HG02840 (cell line): ENCODE results near the gene UBE2E1.
A peak's percentile ranks its signal among the peaks of the same experiment; 100 is the strongest.
"Not testable (repeated sequence)": the region's sequence is repeated elsewhere in the genome, so short reads cannot be mapped to it uniquely, and the experiment has no call there.

Experiments
- ATAC-seq: cut with Tn5 transposase; IDR thresholded peaks from one replicate; pipeline ENCODE4 v1.9.1; 2021; ENCODE audit warnings: mild to moderate bottlenecking, moderate library complexity, moderate number of reproducible peaks; ENCODE audit not compliant: unreplicated experiment, low FRiP score

The UBE2E1 gene

GRCh38 chr3:23912335-23912734, 106.6 kb downstream of the UBE2E1 start:
- ATAC-seq: not testable (repeated sequence)

DNA sequence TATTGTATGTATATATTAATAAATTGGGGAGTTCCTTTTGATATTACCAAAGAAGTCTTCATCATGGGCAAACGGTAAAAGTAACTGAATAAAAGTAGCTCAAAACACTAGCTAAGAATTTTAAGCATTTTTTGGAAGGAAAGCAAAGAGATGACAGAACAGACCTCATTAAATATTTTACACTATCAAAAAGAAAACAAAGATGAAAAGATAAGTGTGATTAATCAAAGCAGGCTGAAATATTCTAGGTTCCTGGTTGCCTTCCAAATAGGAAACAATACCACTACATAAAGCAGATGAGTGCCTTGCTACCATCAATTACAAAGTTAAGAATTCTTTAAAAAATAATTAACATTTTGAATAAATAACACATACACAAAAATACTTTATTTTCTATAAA, 107.4 kb downstream of the UBE2E1 start:
- no peak for ATAC-seq

- no peak for ATAC-seq
These were observed 108.4 kb downstream of the UBE2E1 start for GRCh38 chr3:23913873-23914743.

DNA sequence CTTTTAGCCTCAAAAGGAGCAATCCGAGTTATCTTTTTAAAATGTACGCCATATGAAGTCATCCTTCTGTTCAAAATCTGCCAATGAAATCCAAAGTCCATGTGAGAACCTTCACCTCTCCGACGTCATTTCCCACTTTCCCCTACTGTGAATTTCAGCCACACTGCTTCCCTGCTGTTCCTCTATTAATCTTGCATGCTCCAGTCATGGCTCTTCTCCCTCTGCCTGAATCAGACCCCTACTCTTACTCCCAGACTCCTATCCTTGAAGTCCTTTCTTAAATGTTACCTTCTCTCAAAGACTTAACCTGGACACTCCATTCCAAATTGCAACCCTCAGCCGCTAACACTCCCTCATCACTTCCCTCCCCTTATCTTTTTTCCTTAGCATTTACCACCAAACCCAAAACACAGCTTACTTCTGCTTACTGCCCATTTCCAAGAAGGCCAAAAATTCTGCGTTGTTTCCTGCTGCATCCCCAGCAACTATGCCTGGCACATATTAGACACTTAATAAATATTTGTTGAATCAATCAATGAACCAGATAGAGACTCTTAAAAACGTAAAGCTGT, 109.9 kb downstream of the UBE2E1 start:
- ATAC-seq: no peak

DNA sequence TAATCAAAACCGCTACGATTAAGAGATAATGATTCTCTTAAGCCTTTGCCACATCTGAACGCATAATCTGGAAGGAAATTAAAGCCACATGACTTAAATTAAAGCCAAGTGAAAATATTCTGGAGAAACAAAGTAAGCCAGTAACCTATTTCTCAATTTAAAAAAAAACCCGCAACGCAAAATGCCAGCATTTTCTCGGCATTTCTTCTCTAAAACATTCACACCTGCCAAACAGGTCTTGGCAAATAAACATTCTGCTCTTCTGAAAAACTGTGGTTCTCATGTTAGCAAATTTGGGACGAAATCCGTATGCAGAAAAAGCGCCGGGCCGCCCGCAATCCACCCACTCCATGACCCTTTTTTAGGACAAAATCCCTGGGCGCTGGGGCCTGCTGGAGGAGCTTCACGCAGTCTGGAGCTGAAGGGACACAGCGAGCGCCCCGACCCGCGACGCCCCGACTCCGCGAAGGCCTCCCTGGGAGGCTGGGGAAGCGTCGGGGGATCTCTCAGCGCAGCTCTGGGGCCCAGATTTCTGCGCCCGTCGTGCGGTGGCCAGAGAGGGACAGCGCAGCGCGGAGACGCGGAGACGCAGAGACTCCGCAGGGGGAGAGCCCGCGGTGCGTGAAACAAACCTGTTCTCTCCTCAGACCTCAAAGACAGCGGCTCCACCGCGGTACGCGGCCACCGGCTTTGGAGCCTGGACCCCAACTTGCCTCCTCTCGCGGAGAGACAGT, 110.6 kb downstream of the UBE2E1 start:
- peak; percentile 49 for ATAC-seq

DNA sequence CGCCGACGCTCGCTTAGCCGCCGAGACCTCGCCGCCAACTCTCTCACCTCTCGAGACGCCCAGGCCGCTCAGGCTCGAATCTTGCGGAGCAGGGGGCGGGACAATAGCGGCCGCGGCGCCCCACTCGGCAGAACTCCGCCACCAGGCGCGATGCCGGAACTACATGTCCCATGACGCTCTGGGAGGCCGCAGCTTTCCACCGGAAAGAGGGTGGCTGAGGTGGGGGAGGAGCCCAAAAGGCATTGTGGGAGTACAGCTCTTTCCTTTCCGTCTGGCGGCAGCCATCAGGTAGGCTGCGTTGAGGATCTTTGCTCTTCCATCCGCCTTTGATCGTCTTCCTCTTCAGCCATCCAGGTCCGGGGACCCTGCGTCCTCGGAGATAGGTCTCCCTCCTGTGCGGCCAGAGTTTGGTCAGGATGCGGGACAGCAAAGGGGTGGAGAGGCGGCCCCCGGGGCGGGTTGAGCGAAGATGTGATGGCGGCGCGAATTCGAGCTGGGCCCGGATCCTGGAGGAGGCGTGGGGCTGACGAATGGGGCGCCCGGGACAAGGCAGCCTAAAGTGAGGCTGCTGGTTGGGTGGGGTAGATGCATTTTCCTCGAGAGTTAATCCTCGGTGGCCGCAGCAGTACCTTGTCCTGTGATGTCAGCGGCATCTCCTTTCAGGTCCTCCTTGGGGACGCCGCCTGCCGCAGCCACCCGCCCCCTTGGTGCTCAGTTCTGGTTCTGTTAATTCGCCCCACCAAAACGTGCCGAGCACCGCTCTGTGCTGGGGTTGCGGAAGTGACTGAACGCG, 111.3 kb downstream of the UBE2E1 start, which contains the start of the genes NKIRAS1 and RPL15:
NKIRAS1 (minus strand) TSS at position 105 of the 793 bp plus-strand sequence. CDS start 6,086 bp downstream, outside the sequence.
RPL15 (plus strand) TSS at position 247 of the 793 bp plus-strand sequence. CDS start 728 bp downstream, outside the sequence.
- peak; percentile 98 for ATAC-seq

DNA sequence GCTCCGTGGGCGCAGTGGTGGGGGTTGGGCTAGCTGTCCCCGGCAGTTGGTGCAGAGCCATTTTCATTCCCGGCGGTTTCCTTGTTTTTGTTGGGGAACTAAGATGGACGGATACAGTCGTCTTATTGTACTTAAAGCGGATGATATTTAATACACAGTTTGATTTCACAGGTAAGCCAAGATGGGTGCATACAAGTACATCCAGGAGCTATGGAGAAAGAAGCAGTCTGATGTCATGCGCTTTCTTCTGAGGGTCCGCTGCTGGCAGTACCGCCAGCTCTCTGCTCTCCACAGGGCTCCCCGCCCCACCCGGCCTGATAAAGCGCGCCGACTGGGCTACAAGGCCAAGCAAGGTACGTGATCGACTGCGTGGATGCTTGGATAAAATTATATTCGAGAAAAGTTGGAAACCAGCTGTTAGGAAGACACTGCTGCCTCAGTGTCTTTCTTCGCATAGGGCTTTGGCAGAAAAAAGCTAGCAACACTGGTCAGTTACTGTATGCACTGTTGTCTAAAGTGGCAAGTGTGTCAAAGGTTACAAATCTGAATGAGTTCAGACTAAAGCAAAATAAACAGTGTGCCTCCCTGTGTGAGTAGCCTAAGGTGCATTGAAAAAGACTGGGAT, 112.0 kb downstream of the UBE2E1 start:
- ATAC-seq: not testable (repeated sequence)

GRCh38 chr3:23918331-23918730, 112.6 kb downstream of the UBE2E1 start:
- not testable (repeated sequence) for ATAC-seq

- no peak for ATAC-seq
These were observed 113.9 kb downstream of the UBE2E1 start for GRCh38 chr3:23919628-23920027.

DNA sequence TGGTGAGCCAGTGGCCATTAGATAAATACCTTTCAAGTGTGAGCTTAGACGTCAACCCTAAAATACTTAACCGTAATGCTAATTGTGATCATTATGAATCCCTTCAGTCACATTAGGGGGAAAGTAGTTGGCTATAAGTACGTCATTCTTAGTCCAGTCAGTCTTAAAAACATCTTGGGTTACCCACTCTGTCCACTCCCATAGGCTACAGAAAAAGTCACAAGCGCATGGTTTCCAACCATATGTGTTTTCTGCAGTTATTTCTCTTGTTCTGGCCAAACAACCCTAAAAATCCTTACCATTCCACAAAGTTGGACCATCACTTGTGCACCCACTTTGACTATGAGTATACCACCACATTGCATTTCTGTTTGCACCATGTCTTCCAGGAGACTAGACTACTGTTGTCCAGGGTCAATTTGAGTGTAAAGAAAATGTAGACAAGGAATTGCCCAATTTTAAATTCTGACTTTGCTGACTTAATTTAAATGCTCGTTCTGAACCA, 114.4 kb downstream of the UBE2E1 start:
- no peak for ATAC-seq

DNA sequence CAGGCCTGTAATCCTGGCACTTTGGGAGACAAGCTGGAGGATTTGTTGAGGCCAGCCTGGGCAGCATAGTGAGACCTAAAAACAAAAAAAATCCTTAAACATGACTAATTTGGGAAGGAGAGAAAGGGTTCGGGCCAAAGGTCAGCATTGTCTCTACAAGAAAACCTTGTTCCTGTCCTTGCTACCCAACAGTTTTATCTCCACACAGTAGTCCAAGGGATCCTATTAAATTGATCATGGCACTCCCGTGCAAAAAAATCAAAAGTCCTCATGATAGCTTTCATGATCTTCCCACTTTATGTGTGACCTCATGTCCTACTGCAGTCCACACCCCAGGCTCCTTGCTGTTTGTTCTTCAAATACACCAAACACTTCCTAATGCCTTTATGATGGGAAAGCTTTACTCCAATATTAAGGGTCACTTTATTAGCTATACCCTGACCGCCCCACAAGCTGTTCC, 115.3 kb downstream of the UBE2E1 start:
- ATAC-seq: no peak

- ATAC-seq: no peak
These were observed 118.0 kb downstream of the UBE2E1 start for GRCh38 chr3:23923786-23924185.

DNA sequence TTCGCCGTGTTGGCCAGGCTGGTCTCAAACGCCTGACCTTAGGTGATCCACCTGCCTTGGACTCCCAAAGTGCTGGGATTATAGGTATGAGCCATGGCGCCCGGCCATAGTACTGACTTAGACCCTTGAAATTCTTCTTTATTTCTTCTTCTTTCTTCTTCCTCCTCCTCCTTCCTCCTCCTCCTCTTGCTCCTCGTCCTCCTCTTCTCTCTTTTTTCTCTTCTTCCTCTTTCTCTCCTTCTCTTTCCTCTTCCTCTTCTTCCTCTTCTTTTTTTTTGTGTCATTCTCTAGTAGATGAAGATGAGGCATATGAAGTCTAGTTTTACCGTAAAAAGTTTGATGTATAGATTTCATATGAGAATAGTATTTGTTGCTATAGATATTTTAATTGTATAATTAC, 120.5 kb downstream of the UBE2E1 start:
- no peak for ATAC-seq

GRCh38 chr3:23926736-23927135, 121.0 kb downstream of the UBE2E1 start:
- ATAC-seq: no peak

GRCh38 chr3:23928524-23928923, 122.8 kb downstream of the UBE2E1 start:
- ATAC-seq: no peak

GRCh38 chr3:23931597-23931996, 125.8 kb downstream of the UBE2E1 start:
- ATAC-seq: no peak

- ATAC-seq: no peak
These were observed 126.8 kb downstream of the UBE2E1 start for GRCh38 chr3:23932571-23932970.

- ATAC-seq: no peak
These were observed 128.5 kb downstream of the UBE2E1 start for GRCh38 chr3:23934253-23934652.

DNA sequence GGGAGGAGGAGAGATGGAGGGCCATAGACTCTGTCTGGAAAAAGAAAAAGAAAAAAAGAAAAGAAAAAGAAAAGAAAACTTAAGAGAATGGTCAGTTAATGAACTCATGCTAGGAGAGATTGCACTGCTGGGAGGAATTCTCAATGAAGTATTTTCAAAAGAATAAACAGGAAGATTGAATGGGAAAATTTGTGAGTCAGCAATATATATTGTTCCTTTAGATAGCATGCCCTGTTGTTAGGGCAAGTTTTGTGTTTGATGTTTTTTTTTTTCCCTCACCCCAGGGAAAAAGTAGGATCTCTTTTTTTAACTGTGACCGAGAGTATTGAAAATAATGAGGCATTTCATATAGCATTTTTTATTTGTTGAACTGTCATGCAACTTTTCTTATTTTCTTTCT, 131.5 kb downstream of the UBE2E1 start:
- ATAC-seq: no peak
